M059J (cell line): Measurements from ENCODE around the gene FKBP2. TPM values are rescaled to one million over a fixed set of nuclear protein-coding genes. Genes with fewer than 3 reads are reported as not detected.

Experiments
- DNase-seq: peaks from one replicate; pipeline ENCODE4 v3.0.0-alpha.2; 2012; ENCODE audit warnings: low read depth
- total RNA-seq: library from RNA; depleted of rRNA; stranded (reverse); fragments of >200 nt; shearing (Covaris generic); gene quantifications from 2 replicates; pipeline ENCODE4 v1.2.3, GENCODE V29; 2014; rRNA removed

FKBP2 gene
- total RNA-seq, 1 experiment from 2014 or later = 100 TPM

DNA sequence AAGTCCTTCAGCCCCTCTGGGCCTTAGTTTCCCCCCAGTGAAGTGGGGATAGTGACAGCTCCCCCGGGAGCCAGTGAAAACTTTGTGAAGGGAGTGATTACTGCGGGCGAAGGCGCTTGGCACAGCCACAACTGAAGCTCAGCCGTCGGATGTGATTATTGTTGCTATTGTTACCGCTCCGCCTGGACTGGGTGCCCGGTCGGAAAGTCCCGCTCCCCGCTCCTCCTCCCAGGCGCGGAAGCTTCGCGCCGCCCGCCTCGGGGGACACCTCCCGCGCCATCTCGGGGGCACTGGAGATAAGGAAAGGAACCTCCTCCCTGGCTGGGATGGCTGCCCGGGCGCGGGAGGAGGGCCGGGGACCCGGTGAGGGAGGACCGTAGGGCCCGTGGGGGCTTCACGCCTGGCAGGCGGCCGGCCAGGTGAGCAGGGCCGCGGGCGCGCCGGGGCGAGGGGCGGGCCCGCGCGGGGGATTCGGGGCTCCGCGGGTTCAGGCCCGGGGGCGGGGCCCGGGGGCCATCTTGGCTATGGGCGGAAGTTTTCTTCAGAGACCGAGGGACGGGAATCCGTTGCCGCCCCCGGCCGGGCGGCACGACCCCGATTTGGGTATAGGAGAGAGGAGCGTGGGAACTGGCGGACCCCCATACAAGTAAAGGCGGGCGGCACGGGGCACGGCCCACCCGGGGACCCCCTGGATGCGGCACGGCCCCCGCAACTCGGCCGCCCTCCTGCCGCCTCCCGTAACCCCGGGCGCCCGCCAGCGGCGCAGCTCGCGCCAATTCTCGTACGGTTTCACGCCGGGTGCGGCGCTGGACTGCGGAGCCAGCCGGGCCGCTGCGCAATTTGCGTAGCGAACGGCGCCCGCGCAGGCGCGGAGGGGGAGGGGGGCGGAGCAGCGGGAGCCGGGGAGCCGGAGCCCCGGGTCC is 44.3 kb downstream of the FKBP2 start, which contains the start of gene GPR137:
TSS of gene GPR137 (plus strand) at position 887 of the 923 bp plus-strand sequence. CDS start 677 bp downstream, outside the sequence.
- DNase-seq = peak; percentile 73

DNA sequence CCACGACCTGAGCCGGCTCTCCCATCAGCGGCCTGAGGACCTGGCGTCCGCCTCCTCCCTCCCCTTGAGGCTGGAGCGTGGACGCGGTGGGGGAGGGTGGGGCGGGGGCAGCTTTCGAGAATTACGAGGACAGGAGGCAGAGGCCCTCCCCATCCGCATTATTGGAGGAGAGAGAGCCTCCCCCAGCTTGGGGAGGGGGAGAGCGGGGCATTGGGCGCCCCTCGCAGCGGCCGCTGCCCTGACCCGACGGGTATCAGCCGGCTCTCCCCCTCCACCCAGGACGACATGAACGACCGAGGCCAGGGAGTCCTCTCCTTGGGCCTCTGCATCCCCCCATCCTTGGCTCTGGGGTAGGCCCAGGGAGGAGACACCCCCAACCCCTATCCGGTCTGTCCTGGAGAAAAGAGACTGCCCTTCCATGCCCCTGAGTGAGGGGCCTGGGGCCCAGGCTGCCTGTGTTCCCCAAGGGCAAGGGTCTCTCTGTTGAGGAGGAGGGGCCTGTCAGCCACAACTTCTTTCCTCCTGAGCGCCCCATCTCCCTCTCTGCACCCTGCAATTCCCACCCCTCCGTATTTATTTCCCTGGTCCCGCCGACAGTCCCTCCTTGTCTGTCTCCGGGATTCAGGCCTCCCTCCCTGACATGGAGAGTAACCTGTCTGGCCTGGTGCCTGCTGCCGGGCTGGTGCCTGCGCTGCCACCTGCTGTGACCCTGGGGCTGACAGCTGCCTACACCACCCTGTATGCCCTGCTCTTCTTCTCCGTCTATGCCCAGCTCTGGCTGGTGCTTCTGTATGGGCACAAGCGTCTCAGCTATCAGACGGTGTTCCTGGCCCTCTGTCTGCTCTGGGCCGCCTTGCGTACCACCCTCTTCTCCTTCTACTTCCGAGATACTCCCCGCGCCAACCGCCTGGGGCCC is 45.2 kb downstream of the FKBP2 start:
- peak; percentile 35 for DNase-seq

DNA sequence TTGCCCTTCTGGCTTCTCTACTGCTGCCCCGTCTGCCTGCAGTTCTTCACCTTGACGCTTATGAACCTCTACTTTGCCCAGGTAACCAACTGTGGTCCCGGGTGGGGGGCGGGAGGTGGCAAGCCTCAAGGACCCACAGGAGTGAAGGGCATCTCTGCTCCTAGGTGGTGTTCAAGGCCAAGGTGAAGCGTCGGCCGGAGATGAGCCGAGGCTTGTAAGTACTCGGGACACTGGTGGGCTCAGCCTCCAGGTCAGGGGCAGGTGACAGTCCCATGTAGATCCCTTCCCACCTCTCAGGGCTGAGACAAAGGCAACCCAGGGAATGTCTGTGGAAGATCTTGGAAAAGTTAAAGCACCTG is 45.9 kb downstream of the FKBP2 start:
- DNase-seq = no peak

DNA sequence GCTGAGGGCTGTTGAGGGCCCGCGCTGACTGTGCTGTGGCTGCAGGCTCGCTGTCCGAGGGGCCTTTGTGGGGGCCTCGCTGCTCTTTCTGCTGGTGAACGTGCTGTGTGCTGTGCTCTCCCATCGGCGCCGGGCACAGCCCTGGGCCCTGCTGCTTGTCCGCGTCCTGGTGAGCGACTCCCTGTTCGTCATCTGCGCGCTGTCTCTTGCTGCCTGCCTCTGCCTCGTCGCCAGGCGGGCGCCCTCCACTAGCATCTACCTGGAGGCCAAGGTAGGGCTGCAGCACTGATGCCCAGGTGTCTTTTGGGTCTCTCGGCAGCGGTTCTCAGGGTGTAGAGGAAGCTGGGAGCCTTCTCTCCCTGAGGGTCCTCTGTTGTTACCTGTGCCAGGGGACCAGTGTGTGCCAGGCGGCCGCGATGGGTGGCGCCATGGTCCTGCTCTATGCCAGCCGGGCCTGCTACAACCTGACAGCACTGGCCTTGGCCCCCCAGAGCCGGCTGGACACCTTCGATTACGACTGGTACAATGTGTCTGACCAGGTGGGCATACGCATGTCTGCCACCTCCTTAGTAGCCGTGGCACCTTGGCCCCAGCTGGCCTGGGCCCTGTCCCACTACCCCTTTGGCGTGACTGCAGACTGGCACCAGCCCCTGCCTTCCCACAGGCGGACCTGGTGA is 46.9 kb downstream of the FKBP2 start:
- no peak for DNase-seq

DNA sequence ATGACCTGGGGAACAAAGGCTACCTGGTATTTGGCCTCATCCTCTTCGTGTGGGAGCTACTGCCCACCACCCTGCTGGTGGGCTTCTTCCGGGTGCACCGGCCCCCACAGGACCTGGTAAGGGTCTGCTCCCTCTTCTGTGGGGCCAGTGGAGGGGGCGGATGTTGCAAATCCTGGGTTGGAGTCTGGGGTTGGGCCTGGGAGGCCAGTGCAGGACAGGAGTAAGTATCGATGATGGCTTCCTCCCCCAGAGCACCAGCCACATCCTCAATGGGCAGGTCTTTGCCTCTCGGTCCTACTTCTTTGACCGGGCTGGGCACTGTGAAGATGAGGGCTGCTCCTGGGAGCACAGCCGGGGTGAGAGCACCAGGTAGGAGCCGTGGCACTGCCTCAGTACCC is 47.5 kb downstream of the FKBP2 start:
- no peak for DNase-seq

DNA sequence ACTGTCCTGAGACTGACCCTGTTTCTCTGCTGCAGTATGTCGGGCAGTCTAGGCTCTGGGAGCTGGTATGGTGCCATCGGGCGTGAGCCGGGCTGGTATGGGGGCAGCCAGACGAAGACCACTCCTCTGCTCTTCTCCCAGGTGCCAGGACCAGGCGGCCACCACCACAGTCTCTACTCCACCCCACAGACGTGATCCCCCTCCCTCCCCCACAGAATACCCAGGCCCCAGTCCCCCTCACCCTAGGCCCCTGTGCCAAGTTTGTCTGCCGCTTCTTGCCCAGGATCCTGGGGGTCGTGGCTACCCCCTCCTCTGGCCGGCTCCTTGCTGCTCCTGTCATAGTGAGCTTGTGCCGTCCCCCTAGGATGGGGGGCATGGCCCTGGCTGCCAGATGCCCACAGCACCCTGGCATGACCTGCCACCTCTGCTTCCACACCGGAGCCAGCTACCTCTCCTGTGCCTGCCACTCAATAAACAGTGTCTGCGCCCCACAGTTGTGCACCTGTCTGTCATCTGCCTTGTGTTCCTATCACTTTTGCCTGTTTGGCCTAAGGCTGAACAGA is 48.2 kb downstream of the FKBP2 start:
- DNase-seq = no peak

DNA sequence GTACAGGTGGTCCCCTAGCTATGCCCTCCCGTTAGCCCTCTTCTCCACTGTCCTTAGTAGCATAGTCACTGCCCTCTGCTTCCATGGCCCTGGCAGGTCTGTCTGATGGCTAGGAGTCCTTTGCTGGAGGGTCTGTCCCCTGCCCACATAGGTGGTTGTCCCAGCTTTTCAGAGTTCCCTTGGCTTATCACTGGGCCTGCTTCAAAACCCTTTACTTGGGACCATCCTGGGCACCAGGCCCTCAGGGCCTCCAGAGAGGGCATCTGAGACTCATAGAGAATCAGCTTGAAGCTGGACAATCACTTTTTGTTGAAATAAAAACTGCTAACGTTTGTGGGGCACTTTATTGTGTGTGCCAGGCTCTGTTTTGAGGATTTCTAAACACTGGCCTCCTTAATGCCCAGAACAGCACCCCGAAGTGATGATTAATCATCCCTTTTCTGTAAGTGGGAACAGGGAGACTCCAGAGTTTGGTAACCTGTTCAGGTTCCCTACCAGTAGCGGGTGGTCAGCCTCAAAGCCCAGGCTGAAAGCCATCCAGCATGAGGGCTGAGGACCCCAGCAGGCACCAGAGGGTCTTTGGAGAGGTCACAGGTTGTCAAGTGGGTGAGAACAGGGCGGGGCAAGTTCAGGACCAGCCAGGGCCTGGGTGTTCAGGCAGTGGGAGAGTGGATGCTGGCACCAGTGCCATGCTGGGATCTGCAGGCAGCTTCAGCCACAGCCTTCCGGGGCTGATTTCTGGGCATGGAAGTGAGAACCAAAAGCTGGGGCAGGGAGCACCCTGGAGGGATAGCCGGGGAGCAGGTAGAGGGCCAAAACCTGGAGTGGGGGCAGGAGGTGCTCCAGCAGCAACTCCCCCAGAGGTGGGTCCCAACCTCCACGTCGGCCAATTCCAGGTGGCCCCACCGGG is 49.7 kb downstream of the FKBP2 start:
- no peak for DNase-seq

DNA sequence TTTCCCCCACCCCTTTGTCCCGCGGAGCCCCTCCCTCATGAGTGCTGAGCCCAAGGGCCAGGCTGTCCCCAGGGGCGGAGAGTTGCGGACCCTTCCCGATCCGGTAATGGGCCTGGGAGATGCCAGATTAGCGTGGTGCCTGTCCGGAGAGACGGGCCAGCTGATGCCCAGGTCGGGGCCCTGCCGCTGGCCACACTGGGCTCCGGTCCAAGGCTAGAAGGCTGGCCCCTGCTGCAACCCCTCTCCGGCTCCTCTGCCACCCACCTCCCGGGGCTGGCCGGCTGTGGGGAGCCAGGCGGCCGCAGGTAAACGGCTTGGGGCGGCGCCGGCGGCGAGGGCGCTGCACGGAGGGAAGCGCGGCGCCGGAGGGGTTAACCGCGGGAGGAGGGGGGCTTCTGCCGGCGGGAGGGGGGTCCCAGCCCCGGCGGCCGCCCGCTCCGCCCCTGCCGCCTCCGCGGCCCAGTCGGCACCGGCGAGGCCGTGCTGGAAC is 50.4 kb downstream of the FKBP2 start, which contains the start of gene KCNK4:
TSS of gene KCNK4 (plus strand) at position 41 of the 490 bp plus-strand sequence. CDS start 1,717 bp downstream, outside the sequence.
- no peak for DNase-seq

DNA sequence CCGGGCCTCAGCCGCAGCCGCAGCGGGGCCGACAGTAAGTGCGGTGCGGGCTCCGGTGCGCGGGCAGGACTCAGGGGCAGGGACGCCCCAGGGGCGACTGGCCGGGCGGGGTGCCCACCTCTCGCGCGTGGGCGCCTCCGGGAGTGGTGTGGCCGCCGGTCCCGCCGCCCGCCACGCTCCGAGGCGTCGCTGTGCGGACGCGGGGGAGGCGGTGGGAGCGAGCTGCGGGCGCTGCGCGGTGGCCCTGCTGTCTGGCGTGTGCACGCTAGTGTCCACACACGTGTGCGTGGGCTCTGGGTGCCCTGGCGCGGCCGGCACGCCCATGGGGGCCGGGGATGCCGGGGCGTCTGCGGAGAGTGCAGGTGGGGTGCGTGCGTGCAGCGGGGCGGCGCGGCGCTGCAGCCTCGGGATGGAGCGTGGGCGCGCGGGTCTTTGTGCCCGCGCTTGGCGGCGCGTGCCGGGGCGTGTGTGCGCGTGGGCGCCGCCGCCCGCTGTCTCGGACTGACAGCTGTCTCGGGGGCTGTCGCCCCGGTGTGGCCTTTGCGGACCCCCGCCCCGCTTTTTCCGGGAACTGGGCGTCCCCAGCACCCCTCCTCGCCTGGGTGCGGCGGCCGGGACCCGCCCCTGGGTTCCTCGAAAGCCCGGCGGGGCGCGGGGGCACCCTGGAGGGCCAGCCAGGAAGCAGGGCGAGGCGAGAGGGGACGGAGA is 51.0 kb downstream of the FKBP2 start:
- no peak for DNase-seq

DNA sequence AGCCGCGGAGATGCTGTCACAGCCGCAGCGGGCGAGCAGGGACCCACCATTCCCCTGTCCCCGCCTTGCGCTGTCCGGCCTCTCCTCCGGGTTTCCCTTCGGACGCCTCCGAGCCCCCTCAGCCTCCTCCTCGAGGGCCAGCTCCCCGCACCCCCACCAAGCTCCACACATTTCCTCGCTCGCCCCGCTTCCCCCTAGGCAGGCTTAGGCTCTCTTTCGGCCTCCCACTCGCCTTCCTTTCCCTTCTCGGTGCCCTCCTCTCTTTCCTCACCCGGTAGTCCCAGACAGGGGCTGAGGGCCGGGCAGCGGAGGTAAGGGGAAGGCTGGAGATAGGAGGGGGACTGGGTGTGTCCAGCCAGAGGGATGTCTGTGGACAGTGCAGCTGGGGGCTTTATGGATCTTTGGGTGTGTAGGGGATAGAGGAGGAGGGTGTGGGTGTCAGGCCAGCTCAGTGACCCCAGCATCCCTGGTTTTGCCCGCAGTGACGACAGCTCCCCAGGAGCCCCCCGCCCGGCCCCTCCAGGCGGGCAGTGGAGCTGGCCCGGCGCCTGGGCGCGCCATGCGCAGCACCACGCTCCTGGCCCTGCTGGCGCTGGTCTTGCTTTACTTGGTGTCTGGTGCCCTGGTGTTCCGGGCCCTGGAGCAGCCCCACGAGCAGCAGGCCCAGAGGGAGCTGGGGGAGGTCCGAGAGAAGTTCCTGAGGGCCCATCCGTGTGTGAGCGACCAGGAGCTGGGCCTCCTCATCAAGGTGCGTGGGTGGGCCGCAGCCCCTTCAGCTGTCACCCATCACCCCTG is 51.8 kb downstream of the FKBP2 start:
- no peak for DNase-seq

Other genes with a start within 250 kb of the FKBP2 start
- gene FLRT1, start 205.2 kb upstream of the FKBP2 start, total RNA-seq = 0.02 and 0.15 TPM in 2 replicates
- gene MACROD1, start 75.0 kb upstream of the FKBP2 start, total RNA-seq = 3.8 and 10.3 TPM in 2 replicates
- 244 and 310 TPM in 2 replicates for gene STIP1, start 54.9 kb upstream of the FKBP2 start, total RNA-seq
- 0.20 TPM in 1 of 2 replicates, not detected in the other for gene FERMT3, start 34.4 kb upstream of the FKBP2 start, total RNA-seq
- gene TRPT1, start 14.9 kb upstream of the FKBP2 start, total RNA-seq = 55.9 and 59.8 TPM in 2 replicates
- gene NUDT22, start 14.8 kb upstream of the FKBP2 start, total RNA-seq = 74.7 and 79.3 TPM in 2 replicates
- gene DNAJC4, start 10.5 kb upstream of the FKBP2 start, total RNA-seq = 20.6 and 23.7 TPM in 2 replicates
- 29.8 and 36.1 TPM in 2 replicates for gene VEGFB, start 6.5 kb upstream of the FKBP2 start, total RNA-seq
- 248 and 263 TPM in 2 replicates for gene PPP1R14B, start 5.8 kb downstream of the FKBP2 start, total RNA-seq
- gene PLCB3, start 10.4 kb downstream of the FKBP2 start, total RNA-seq = 24.0 and 42.3 TPM in 2 replicates
- gene BAD, start 43.6 kb downstream of the FKBP2 start, total RNA-seq = 148 and 163 TPM in 2 replicates
- gene GPR137, start 44.8 kb downstream of the FKBP2 start, total RNA-seq = 32.7 and 39.5 TPM in 2 replicates
- gene KCNK4, start 50.2 kb downstream of the FKBP2 start, total RNA-seq = 0.10 TPM in 1 of 2 replicates, not detected in the other
- not detected in 2 replicates for gene CATSPERZ, start 59.3 kb downstream of the FKBP2 start, total RNA-seq
- 15.5 and 35.2 TPM in 2 replicates for gene ESRRA, start 64.4 kb downstream of the FKBP2 start, total RNA-seq
- gene TRMT112, start 76.5 kb downstream of the FKBP2 start, total RNA-seq = 378 and 452 TPM in 2 replicates
- gene PRDX5, start 77.0 kb downstream of the FKBP2 start, total RNA-seq = 229 and 260 TPM in 2 replicates
- gene CCDC88B, start 99.1 kb downstream of the FKBP2 start, total RNA-seq = 0.07 and 3.9 TPM in 2 replicates
- gene RPS6KA4, start 118.1 kb downstream of the FKBP2 start, total RNA-seq = 26.9 and 41.8 TPM in 2 replicates